Neutrophil (primary cell): ENCODE data around the gene PAPPA2.

Source experiments
- H3K27ac ChIP-seq: fragments of 200-600 bp; sonication (generic); 2 replicates; pipeline ENCODE4 v1.5.1; 2016; ENCODE audit warnings: mild to moderate bottlenecking, moderate library complexity
- H3K27me3 ChIP-seq: fragments of 200-600 bp; sonication (generic); 2 replicates; pipeline ENCODE4 v1.6.0; 2016; ENCODE audit warnings: mild to moderate bottlenecking
- H3K36me3 ChIP-seq: fragments of 200-600 bp; sonication (generic); 2 replicates; pipeline ENCODE4 v1.5.1; 2017
- H3K4me1 ChIP-seq, 2 experiments: fragments of 200-600 bp in 1 of 2; sonication (generic) in 1 of 2; 1 replicate in 1 of 2; 2 replicates in 1 of 2; pipeline versions ENCODE4 v1.5.1 to v1.6.1; 2013 to 2016; ENCODE audit warnings: low read depth in 1 of 2, low read length in 1 of 2, mild to moderate bottlenecking in 1 of 2, moderate library complexity in 1 of 2; ENCODE audit not compliant: control insufficient read depth in 1 of 2, insufficient read depth in 1 of 2
- H3K4me3 ChIP-seq, 2 experiments: fragments of 200-600 bp in 1 of 2; sonication (generic) in 1 of 2; 1 replicate in 1 of 2; 2 replicates in 1 of 2; pipeline ENCODE4 v1.5.1; 2013 to 2016; ENCODE audit warnings: low read depth in 1 of 2, low read length in 1 of 2, mild to moderate bottlenecking in 1 of 2, moderate library complexity in 1 of 2
- H3K9me3 ChIP-seq: fragments of 200-600 bp; sonication (generic); 2 replicates; pipeline ENCODE4 v1.5.1; 2016
- CTCF ChIP-seq: fragments of 200-600 bp; sonication (generic); IDR thresholded peaks from 2 replicates; pipeline ENCODE4 v1.5.1; 2016; ENCODE audit warnings: antibody characterized with exemption

The PAPPA2 gene

GRCh38 chr1:176850871-176851270, 387.9 kb downstream of the PAPPA2 start:
- Histone ChIP-seq H3K9me3 (no peaks in the 10 kb centered on the region), H3K27me3 (no peaks in the 10 kb centered on the region), H3K4me3 (no peak overlapping the region), H3K27ac (no peak overlapping the region), H3K4me1 (no peaks in the 10 kb centered on the region), H3K36me3 (no peaks in the 10 kb centered on the region)
- no peak for TF ChIP-seq CTCF

- Histone ChIP-seq H3K27ac (no peak overlapping the region), H3K27me3 (no peaks in the 10 kb centered on the region), H3K9me3 (no peaks in the 10 kb centered on the region), H3K36me3 (no peaks in the 10 kb centered on the region), H3K4me1 (no peaks in the 10 kb centered on the region), H3K4me3 (no peak overlapping the region)
- TF ChIP-seq CTCF = no peak
These were observed 389.1 kb downstream of the PAPPA2 start for GRCh38 chr1:176852124-176852523.

- Histone ChIP-seq H3K36me3 (no peaks in the 10 kb centered on the region), H3K9me3 (no peaks in the 10 kb centered on the region), H3K27ac (no peak overlapping the region), H3K27me3 (no peaks in the 10 kb centered on the region), H3K4me3 (no peak overlapping the region), H3K4me1 (no peaks in the 10 kb centered on the region)
- no peak for TF ChIP-seq CTCF
These were observed 390.5 kb downstream of the PAPPA2 start for GRCh38 chr1:176853503-176853902.

GRCh38 chr1:176854121-176854520, 391.1 kb downstream of the PAPPA2 start:
- H3K27me3 ChIP-seq = no peaks in the 10 kb centered on the region
- H3K9me3 ChIP-seq = no peaks in the 10 kb centered on the region
- no peak for TF ChIP-seq CTCF
- H3K4me3 ChIP-seq = no peak overlapping the region
- H3K36me3 ChIP-seq = no peaks in the 10 kb centered on the region
- no peaks in the 10 kb centered on the region for H3K4me1 ChIP-seq
- no peak overlapping the region for H3K27ac ChIP-seq

- Histone ChIP-seq H3K9me3 (no peaks in the 10 kb centered on the region), H3K4me1 (no peaks in the 10 kb centered on the region), H3K36me3 (no peaks in the 10 kb centered on the region), H3K27ac (no peak overlapping the region), H3K4me3 (no peak overlapping the region), H3K27me3 (no peaks in the 10 kb centered on the region)
- TF ChIP-seq CTCF = no peak
These were observed 392.1 kb downstream of the PAPPA2 start for GRCh38 chr1:176854758-176855745.
